CD14-positive monocyte (primary cell): ENCODE results near the gene PTPRN2. TPM values are rescaled to one million over a fixed set of nuclear protein-coding genes. Genes with fewer than 3 reads are reported as not detected.

Experiments used
- DNase-seq, 3 donors: peaks; one replicate each; pipeline ENCODE4 v3.0.0-alpha.2; 2011 to 2022
- H2AFZ ChIP-seq: 2 replicates; pipeline ENCODE4 v1.6.0; 2012; ENCODE audit warnings: mild to moderate bottlenecking, low read depth, low read length, inconsistent platforms; ENCODE audit not compliant: insufficient read depth, poor library complexity, severe bottlenecking
- H3K27ac ChIP-seq, 2 donors: 1 replicate in 1 of 2; 2 replicates in 1 of 2; pipeline ENCODE4 v1.5.1; 2012 to 2013; ENCODE audit warnings: low read length in 2 of 2, control low read depth in 1 of 2, inconsistent platforms in 1 of 2, low read depth in 1 of 2, mild to moderate bottlenecking in 1 of 2
- H3K27me3 ChIP-seq, 2 donors: one replicate each; pipeline versions ENCODE4 v1.6.0 to v1.6.1; 2011 to 2013; ENCODE audit warnings: low read length in 2 of 2; ENCODE audit not compliant: control insufficient read depth in 2 of 2, insufficient read depth in 2 of 2
- H3K36me3 ChIP-seq, 2 donors: replicated peaks in 1 of 2; 1 replicate in 1 of 2; 2 replicates in 1 of 2; pipeline versions ENCODE4 v1.5.1 to v1.6.1; 2012 to 2013; ENCODE audit warnings: low read length in 2 of 2, control low read depth in 1 of 2, inconsistent platforms in 1 of 2, mild to moderate bottlenecking in 1 of 2; ENCODE audit not compliant: insufficient read depth in 2 of 2, control insufficient read depth in 1 of 2
- H3K4me1 ChIP-seq, 2 donors: 1 replicate in 1 of 2; 2 replicates in 1 of 2; pipeline versions ENCODE4 v1.5.1 to v1.6.1; 2012 to 2013; ENCODE audit warnings: low read length in 2 of 2, control low read depth in 1 of 2, inconsistent platforms in 1 of 2, mild to moderate bottlenecking in 1 of 2, moderate library complexity in 1 of 2; ENCODE audit not compliant: insufficient read depth in 2 of 2, control insufficient read depth in 1 of 2
- H3K4me2 ChIP-seq: replicated peaks from 2 replicates; pipeline ENCODE3; 2012; ENCODE audit warnings: low read length, moderate library complexity, mild to moderate bottlenecking; ENCODE audit not compliant: poor library complexity, severe bottlenecking; ENCODE audit errors: extremely low read depth
- H3K4me3 ChIP-seq, 3 experiments: fragments of 200-600 bp in 1 of 3; sonication (generic) in 1 of 3; replicated peaks in 1 of 3; 1 replicate in 2 of 3; 2 replicates in 1 of 3; pipeline ENCODE4 v1.5.1; 2011 to 2013; ENCODE audit warnings: low read length in 3 of 3, mild to moderate bottlenecking in 3 of 3, control low read depth in 2 of 3, low read depth in 2 of 3, inconsistent platforms in 1 of 3, moderate library complexity in 1 of 3
- H3K79me2 ChIP-seq: 2 replicates; pipeline ENCODE4 v1.6.0; 2012; ENCODE audit warnings: mild to moderate bottlenecking, control low read depth, inconsistent platforms, low read length, moderate library complexity; ENCODE audit not compliant: insufficient read depth
- H3K9ac ChIP-seq: 2 replicates; pipeline ENCODE4 v1.6.0; 2017; ENCODE audit warnings: low read length, mild to moderate bottlenecking; ENCODE audit not compliant: insufficient read depth, poor library complexity, severe bottlenecking
- H3K9me3 ChIP-seq, 2 donors: replicated peaks in 1 of 2; 1 replicate in 1 of 2; 2 replicates in 1 of 2; pipeline versions ENCODE4 v1.5.1 to v1.6.1; 2012 to 2013; ENCODE audit warnings: low read length in 2 of 2, control low read depth in 1 of 2; ENCODE audit not compliant: control insufficient read depth in 1 of 2, insufficient read depth in 1 of 2
- H4K20me1 ChIP-seq: 2 replicates; pipeline ENCODE4 v1.6.0; 2012; ENCODE audit warnings: mild to moderate bottlenecking, low read length, control low read depth, moderate library complexity; ENCODE audit not compliant: insufficient read depth
- H3K27ac Mint-ChIP-seq, 7 donors: one replicate each; pipeline ENCODE4 v1.8.0; 2020; ENCODE audit warnings: mild to moderate bottlenecking in 7 of 7, mixed read lengths in 7 of 7, moderate library complexity in 6 of 7, inconsistent platforms in 2 of 7
- H3K27me3 Mint-ChIP-seq, 3 donors: one replicate each; pipeline ENCODE4 v1.8.0; 2021 to 2022; ENCODE audit warnings: low read depth in 3 of 3, mild to moderate bottlenecking in 3 of 3, mixed read lengths in 3 of 3, moderate library complexity in 3 of 3, inconsistent platforms in 1 of 3
- H3K36me3 Mint-ChIP-seq, 2 donors: one replicate each; pipeline ENCODE4 v1.8.0; 2020; ENCODE audit warnings: mixed read lengths in 2 of 2, inconsistent platforms in 1 of 2, mild to moderate bottlenecking in 1 of 2
- H3K4me1 Mint-ChIP-seq: one replicate; pipeline ENCODE4 v1.8.0; 2020; ENCODE audit warnings: mild to moderate bottlenecking, mixed read lengths
- H3K4me3 Mint-ChIP-seq, 2 donors: one replicate each; pipeline ENCODE4 v1.8.0; 2020; ENCODE audit warnings: mild to moderate bottlenecking in 2 of 2, mixed read lengths in 2 of 2, moderate library complexity in 1 of 2
- H3K9me3 Mint-ChIP-seq, 7 donors: one replicate each; pipeline ENCODE4 v1.8.0; 2020 to 2022; ENCODE audit warnings: mixed read lengths in 7 of 7, mild to moderate bottlenecking in 6 of 7, moderate library complexity in 6 of 7, inconsistent platforms in 2 of 7
- WGBS: methylation state at CpG from one replicate; pipeline ENCODE4 v1.1.5; 2013; ENCODE audit warnings: missing lambda C conversion rate; ENCODE audit not compliant: insufficient coverage; 5-methylcytosine and 5-hydroxymethylcytosine counted together
- intact Hi-C, 2 donors: fragments of 100-400 bp; cut with micrococcal nuclease; formaldehyde crosslinking; loops; one replicate each; pipeline versions ENCODE4 v1.15.0 to v1.15.1; 2023
- polyA plus RNA-seq, 3 donors: library from polyadenylated mRNA; depleted of rRNA in 1 of 3; unstranded in 2 of 3; stranded (reverse) in 1 of 3; fragments of 300-500 nt in 2 of 3; fragments of >200 nt in 1 of 3; fragmentation: Illumina TruSeq in 2 of 3; gene quantifications; 1 replicate in 2 of 3; 2 replicates in 1 of 3; pipeline ENCODE4 v1.2.3, GENCODE V29; 2012 to 2021
- TF ChIP-seq, protein P1 (sequence below): fragments of 200-600 bp; IDR thresholded peaks from one replicate; pipeline ENCODE4 v1.8.0; 2022; ENCODE audit warnings: antibody characterized with exemption, mild to moderate bottlenecking

Gene PTPRN2
- polyA plus RNA-seq, 3 donors, result 0.25 to 1.4 (median 0.97) TPM

DNA sequence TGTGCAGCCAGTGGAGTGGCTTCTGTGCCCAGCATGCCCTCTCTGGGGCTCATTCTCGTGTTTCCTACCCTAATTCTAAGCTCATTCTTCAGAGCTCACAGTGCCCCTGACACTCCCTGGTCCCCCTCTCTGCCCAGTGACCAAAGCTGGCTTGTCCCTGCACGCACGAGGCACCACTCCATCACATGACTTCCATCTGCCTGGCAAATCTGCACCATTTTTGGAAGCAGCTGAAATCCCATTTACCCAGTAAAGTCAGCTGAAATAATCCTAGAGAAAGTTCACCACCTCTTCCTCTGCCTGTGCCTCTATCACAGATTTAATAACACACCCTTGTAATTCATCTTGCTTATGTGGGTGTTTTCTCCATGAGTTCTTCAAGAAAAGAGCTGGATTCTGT, 616.9 kb downstream of the PTPRN2 start:
- Histone ChIP-seq H3K9ac (no peak overlapping the region), H3K27ac (no peak overlapping the region), H3K9me3 (peaks cover 23 to 55% of the 10 kb centered on the region in 2 donors), H3K27me3 (no peaks in the 10 kb centered on the region), H4K20me1 (no peaks in the 10 kb centered on the region), H3K4me2 (no peak overlapping the region), H3K4me3 (no peak overlapping the region), H2AFZ (no peak overlapping the region), H3K4me1 (no peaks in the 10 kb centered on the region), H3K36me3 (no peaks in the 10 kb centered on the region), H3K79me2 (no peaks in the 10 kb centered on the region)
- no peaks in the 10 kb centered on the region for H3K4me1 Mint-ChIP-seq
- intact Hi-C loops, result no loop called here
- H3K4me3 Mint-ChIP-seq, result no peak overlapping the region
- no peak overlapping the region for H3K27ac Mint-ChIP-seq
- TF ChIP-seq, protein P1, sequence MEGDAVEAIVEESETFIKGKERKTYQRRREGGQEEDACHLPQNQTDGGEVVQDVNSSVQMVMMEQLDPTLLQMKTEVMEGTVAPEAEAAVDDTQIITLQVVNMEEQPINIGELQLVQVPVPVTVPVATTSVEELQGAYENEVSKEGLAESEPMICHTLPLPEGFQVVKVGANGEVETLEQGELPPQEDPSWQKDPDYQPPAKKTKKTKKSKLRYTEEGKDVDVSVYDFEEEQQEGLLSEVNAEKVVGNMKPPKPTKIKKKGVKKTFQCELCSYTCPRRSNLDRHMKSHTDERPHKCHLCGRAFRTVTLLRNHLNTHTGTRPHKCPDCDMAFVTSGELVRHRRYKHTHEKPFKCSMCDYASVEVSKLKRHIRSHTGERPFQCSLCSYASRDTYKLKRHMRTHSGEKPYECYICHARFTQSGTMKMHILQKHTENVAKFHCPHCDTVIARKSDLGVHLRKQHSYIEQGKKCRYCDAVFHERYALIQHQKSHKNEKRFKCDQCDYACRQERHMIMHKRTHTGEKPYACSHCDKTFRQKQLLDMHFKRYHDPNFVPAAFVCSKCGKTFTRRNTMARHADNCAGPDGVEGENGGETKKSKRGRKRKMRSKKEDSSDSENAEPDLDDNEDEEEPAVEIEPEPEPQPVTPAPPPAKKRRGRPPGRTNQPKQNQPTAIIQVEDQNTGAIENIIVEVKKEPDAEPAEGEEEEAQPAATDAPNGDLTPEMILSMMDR, result no peak
- H3K9me3 Mint-ChIP-seq, result peaks cover 25 to 50% (median 36%) of the 10 kb centered on the region in 7 donors
- H3K27me3 Mint-ChIP-seq, result peaks cover 1 to 3% (median 2%) of the 10 kb centered on the region in 3 donors
- DNase-seq, result no peak
- WGBS, result 83% methylated on average over 3 of the region's 3 CpGs
- H3K36me3 Mint-ChIP-seq, result no peaks in the 10 kb centered on the region

DNA sequence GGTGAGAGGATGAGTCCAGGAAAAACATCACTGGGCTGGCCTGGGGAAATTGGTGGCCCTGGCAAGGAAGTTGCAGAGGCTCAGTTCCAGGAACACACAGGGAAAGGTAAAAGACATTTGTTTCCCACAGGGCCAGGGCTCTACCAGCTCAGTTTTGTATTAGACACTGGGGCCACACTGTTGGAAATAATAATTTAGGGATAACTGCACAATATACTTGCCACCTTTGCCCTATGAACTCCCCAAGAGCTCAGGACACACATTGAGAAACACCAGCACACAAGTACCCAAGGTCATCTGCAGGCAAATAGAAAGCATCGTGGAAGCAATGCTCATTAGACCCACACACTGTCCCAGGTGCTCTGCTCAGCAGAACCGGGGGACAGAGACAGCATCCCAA, 617.6 kb downstream of the PTPRN2 start:
- H3K79me2 ChIP-seq, result no peaks in the 10 kb centered on the region
- no peaks in the 10 kb centered on the region for H3K4me1 ChIP-seq
- Mint-ChIP-seq H3K27ac (no peak overlapping the region), H3K36me3 (no peaks in the 10 kb centered on the region), H3K4me1 (no peaks in the 10 kb centered on the region), H3K27me3 (peaks cover 0 to 2% (median 0%) of the 10 kb centered on the region in 3 donors), H3K9me3 (peaks cover 21 to 43% (median 29%) of the 10 kb centered on the region in 7 donors), H3K4me3 (no peak overlapping the region)
- H4K20me1 ChIP-seq, result no peaks in the 10 kb centered on the region
- no peak overlapping the region for H3K9ac ChIP-seq
- H3K4me2 ChIP-seq, result no peak overlapping the region
- H3K27ac ChIP-seq, result no peak overlapping the region
- H3K4me3 ChIP-seq, result no peak overlapping the region
- no peaks in the 10 kb centered on the region for H3K27me3 ChIP-seq
- H2AFZ ChIP-seq, result no peak overlapping the region
- TF ChIP-seq, protein P1, result no peak
- DNase-seq, result no peak
- H3K9me3 ChIP-seq, result peaks cover 19 to 47% of the 10 kb centered on the region in 2 donors
- 100% methylated on average over 2 of the region's 2 CpGs for WGBS
- intact Hi-C loops, result no loop called here
- no peaks in the 10 kb centered on the region for H3K36me3 ChIP-seq
